ENCODE results near the gene PRSS56.

The PRSS56 gene

DNA sequence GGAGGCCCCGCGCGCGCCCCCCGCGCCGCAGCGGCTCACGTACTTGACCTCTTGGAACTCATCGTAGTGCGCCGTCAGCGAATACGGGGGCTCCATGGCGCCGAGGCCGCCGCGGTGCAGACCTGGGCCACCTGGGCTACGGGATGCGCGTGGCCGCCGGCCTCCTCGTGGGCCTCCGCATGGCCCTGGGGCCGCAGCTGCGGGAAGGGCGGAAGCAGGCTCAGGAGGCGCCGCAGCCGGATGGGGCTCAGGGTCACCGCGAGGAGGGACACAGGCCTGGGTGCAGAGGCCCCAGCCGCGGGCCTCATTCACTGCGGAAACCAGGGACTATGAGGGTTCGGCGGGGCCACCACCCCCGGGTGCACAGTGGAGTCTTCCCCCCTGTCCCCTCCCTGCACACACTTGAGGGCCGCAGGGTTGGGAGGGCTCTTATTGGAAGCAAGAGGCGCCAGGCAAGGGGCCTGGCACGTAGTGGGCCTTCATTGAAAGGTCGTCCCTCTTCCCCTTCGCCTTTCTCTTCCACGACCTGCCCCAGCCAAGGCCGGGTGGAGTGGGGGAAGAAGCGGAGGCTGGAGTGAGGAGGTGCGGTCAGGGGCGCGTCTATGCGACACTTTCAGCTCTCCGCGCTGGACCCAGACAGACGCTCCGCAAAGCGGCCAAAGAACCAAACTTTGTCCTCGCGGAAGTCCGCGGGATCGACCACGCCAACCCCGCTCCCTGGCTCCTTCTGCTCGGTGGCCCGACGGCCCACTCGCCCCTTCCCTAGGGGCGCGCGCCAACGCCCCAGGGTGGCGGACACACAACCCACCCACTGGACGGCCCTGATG lies 33.4 kb upstream of the PRSS56 start:
- no peak for FAIRE-seq

DNA sequence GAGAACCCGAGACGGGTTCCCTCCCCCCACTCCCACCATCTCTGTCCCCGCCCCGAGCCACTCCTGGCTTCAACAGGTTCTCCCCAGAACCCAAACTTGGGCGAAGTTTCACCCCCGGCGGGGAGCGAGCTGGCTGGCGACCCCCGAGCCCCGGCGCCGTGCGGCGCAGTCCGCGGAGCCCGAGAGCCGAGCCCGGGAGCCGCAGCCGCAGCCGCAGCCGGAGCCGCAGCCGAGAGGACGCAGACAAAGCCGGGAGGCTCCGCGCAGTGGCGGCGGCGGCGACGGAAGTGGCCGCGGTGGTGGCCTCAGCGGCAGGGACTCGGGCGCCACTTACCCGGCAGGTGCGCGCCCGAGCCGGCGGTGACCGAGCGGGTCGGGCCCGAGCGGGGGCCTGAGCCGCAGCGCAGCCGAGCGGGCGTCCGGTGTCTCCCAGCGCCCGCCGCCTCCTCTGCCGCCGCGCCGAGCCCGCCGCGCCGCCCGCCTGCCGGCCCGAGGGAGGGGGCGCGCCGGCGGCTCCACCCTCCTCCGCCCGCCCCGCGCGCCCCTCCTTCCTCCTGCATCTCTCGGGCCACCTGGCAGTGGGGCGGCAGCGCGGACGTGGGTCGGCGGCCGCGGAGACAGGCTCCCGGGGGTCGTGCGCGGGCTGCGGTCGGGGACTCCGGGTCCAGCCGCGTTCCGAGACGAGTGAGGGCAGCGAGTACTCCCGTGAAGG lies 32.6 kb upstream of the PRSS56 start, which contains the start of gene ECEL1:
Gene ECEL1, minus strand, starts transcription at position 450 of the 712 bp plus-strand sequence. CDS start 1,181 bp downstream, outside the sequence.
- FAIRE-seq: no peak

GRCh38 chr2:232488097-232488711 lies 32.0 kb upstream of the PRSS56 start:
- no peak for FAIRE-seq

- no peak for FAIRE-seq
Measured at GRCh38 chr2:232488721-232489300, 31.4 kb upstream of the PRSS56 start.

GRCh38 chr2:232489516-232490220 lies 30.5 kb upstream of the PRSS56 start:
- FAIRE-seq: no peak

DNA sequence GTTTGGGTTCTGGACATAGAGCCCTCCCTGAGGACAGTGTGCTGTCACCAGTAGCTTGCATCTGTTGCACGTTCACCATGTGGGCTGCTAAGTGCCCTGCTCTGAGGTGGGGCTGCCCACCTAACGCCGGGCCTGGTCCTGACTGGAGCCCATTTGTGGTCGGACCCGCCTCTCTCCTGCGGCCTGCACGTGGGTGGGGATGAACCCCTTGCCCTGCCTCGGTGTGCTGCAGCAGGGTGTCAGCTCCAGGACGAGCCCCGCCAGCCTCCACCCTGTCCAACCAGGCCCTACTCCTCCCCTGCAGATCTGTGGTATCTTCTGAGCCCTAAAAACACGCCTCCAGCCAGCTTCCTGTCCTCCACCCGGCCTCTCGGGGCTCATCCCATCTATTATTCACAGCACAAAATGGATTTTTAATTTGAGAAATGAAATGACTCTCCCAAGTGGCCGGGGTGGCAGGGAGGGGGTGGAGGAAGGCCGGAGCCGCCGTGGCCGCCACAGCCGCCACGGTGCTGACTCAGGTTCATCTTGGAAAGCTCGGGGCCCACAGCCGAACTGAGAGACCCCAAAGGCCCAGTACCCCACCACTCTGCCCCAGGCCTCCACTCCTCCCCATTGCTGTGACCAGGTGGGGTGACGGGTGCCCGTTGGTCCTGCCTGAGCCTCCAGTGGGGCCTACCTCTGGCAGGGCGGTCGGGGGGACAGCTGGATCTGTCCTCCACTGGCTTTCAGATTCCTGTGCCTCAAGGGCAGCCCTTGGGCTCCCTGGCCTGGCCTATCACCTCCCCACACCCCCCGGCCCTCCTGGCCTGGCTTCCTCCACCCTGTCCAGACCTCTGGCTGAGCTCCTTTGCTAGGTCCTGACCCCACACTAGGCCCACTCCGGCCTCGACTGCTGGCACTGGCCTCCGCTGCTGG lies 29.7 kb upstream of the PRSS56 start:
- FAIRE-seq: no peak

- FAIRE-seq: no peak
Measured at GRCh38 chr2:232491139-232491780, 28.9 kb upstream of the PRSS56 start.

- FAIRE-seq: no peak
Measured at GRCh38 chr2:232492236-232492848, 27.8 kb upstream of the PRSS56 start.

DNA sequence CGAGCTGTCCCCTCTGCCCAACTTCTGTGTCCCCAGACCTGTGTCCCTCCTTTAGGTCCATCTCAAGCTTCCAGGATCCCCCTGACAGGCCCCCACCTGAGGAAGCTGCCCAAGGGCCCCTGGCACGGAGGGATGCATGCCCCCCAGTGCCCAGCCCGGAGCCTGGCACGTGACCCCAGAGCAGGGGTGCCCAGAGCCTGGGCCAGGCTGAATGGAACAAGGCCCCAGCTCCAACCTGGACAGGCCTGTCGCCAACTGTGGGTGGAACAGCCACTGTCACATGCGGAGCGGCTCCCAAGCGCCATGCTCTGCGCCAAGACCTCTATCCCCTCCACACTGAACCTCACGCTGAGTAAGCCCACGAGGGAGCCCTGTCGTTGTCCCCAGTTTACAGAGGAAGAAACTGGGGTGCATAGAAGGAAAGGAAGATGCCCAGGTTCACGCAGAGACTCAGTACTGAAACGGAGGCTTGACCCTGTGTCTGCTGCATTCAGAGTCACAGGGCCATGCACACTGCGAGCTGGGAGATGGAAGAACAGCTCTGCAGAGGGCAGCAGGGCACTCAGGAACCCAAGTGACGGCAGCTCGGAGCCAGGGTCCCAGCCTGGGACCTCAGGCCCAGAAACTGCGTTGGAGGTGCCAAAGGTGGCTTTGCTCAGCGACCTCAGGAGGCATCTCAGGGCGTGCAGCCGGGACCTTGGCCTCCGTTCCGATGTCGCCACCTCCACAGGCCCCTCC lies 27.1 kb upstream of the PRSS56 start:
- FAIRE-seq: no peak

- FAIRE-seq: no peak
Measured at GRCh38 chr2:232493701-232494474, 26.3 kb upstream of the PRSS56 start.

GRCh38 chr2:232494542-232494941 lies 25.6 kb upstream of the PRSS56 start:
- FAIRE-seq: no peak

- no peak for FAIRE-seq
Measured at GRCh38 chr2:232495292-232495691, 24.9 kb upstream of the PRSS56 start.

DNA sequence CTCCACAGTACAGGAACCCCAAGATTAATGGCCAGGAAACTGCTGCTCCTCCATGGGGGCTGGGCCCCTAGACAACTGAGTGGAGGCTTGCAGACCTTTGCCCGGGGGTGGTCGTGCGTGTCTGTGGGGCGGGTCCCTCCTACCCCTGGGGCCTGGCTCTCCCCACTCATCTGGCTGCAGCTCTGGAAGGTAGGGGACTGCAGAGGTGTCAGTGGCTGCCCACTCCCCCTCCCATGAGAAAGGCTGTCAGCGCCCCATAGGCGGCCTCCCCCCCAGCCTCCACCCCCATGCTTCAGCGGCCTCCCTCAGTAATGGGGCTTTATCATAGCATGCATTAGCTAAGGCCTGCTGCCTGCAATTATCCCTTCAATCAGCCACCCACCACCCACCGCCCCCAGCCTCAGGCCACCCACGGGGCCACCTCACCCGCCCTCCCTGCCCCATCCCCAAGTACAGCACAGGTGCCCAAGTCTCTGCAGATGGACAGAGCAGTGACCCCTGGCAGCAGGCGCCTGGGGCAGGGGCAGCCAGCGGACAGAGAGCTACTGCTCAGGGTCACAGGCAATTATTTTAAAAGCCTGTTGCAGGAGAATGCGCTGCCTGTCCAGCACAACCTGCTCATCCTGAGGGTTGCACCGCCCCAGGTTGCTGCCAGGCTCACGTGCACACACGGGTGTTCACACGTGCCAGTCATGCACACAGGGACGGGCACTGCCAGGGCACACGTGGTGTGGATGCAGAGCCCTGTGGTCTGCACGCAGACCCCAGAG lies 23.5 kb upstream of the PRSS56 start:
- FAIRE-seq: no peak

- FAIRE-seq: no peak
Measured at GRCh38 chr2:232497348-232497747, 22.8 kb upstream of the PRSS56 start.

- FAIRE-seq: no peak
Measured at GRCh38 chr2:232498452-232498851, 21.7 kb upstream of the PRSS56 start.

DNA sequence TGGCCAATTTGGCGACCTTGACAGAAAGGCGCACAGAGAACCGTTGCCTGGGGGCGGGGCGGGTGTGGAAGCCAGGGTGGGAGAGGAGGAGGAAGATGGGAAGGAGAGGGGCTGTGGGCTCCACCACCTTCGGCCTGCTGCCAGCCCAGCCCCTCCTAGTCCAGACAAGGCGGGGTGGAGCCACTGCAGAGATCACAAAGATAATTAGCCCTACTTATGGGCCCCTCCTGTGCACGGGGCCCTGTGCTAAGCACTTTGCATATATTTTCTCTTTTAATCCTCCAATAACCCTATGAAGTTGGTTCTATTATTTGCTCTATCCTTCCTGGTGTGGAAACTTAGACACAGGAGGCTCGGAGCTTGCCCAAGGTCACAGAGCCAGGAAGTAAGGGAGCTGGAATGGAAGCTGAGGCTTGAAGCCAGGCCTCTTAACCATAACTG lies 18.8 kb upstream of the PRSS56 start:
- no peak for FAIRE-seq

DNA sequence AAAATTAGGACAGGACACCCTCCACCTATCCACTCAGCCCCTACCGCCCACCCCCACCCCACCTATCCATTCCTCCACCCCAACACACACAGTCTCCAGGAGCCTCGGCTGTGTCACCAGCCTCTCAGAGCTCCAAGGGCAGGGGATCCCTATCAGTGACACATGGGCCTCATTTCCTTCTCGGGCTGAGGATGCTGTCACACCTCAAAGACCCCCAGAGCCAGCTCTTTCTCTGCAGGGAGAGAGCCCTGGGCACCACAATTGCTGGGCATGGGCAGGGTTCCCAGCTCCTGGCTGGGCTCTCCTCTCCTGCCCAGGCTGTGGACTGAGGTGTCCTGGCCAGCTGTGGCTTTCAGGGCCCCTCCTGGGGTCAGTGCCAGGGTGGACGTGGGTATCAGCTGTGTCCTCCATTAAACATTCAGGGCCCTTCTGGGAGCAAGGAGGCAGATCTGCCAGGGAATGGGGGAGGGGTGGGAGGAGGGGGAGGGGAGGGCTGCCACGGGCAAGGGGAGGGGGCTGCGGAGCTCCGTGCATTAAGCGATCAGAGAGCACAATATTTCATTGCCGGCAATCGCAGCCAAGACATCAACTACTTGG lies 18.3 kb upstream of the PRSS56 start:
- no peak for FAIRE-seq

DNA sequence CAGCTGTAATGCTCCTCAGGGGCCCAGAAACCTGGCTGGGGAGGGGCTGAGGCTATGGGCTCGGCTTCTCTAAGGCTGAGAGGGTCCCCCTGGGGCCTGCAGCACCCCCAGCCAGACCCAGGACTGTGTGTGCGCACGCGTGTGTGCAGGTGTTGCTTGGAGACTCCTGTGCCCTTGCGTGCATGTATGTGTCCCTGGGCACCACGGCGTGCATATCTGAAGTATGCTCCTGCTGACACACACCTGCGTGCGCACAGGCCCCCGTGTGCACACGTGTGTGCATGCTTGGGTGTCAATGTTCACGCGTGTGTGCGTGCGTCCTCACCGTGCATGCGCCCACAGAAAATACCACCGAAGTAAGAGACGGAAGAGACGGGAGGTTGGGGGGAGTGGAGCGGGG lies 17.7 kb upstream of the PRSS56 start:
- no peak for FAIRE-seq

Measured in endometrium (tissue), 2 donors.